HCT116 (cell line): ENCODE data around the gene MAP3K6. TPM values are rescaled to one million over a fixed set of nuclear protein-coding genes. Genes with fewer than 3 reads are reported as not detected.
A peak's percentile ranks its signal among the peaks of the same experiment; 100 is the strongest.

Source experiments
- ATAC-seq: fragments of 200-7000 bp; cut with Tn5 transposase; 2 replicates; pipeline ENCODE4 v1.9.1; 2020; ENCODE audit warnings: mild to moderate bottlenecking, moderate library complexity
- BruUV-seq: library from RNA; stranded (reverse); fragments of 400-500 nt; replicated peaks from 2 replicates; lab custom pipeline; 2021; lab: Mats Ljungman, UMichigan
- CTCF ChIA-PET: fragments of 300-600 bp; sonication (Branson Sonifier 250); formaldehyde crosslinking; loops from one replicate; lab custom pipeline; 2021; ENCODE audit warnings: antibody characterized with exemption; lab: Charles Lee
- POLR2A ChIA-PET: fragments of 300-600, 350-600 bp; sonication (Branson Sonifier 250); formaldehyde crosslinking; loops from one replicate; lab custom pipeline; 2021; ENCODE audit warnings: antibody characterized with exemption; lab: Charles Lee
- RAD21 ChIA-PET, 2 experiments: fragments of 300-600 bp; sonication (Branson Sonifier 250); formaldehyde crosslinking; loops; one replicate each; lab custom pipeline; 2023; ENCODE audit warnings: low total read pairs in 2 of 2; ENCODE audit not compliant: uncharacterized antibody in 2 of 2, unreplicated experiment in 2 of 2, low non-redundant PET in 1 of 2; lab: Charles Lee
- DNase-seq: peaks from one replicate; pipeline ENCODE4 v3.0.0-alpha.2; 2010; ENCODE audit warnings: low read depth, low spot score
- H2AFZ ChIP-seq: fragments of 200-600 bp; shearing (Covaris generic), sonication (generic); 2 replicates; pipeline ENCODE4 v1.6.1; 2017; ENCODE audit warnings: low read depth, mixed run types, mixed read lengths, antibody characterized with exemption, low read length; ENCODE audit not compliant: poor library complexity, severe bottlenecking
- H3K27ac ChIP-seq: 2 replicates; pipeline ENCODE4 v1.5.1; 2012; ENCODE audit warnings: low read depth, low read length
- H3K27me3 ChIP-seq: fragments of 200-600 bp; sonication (generic); 2 replicates; pipeline ENCODE4 v1.6.1; 2016; ENCODE audit warnings: mixed run types, low read length, mixed read lengths; ENCODE audit not compliant: insufficient read depth
- H3K36me3 ChIP-seq, 2 experiments: fragments of 200-500 bp in 1 of 2; fragments of 200-600 bp in 1 of 2; sonication (Bioruptor generic) in 1 of 2; sonication (generic) in 1 of 2; 2 replicates each; pipeline versions ENCODE4 v1.5.1 to v1.6.1; 2014 to 2016; ENCODE audit warnings: low read length in 2 of 2, inconsistent platforms in 1 of 2, mixed read lengths in 1 of 2, mixed run types in 1 of 2; ENCODE audit not compliant: insufficient read depth in 2 of 2, control insufficient read depth in 1 of 2
- H3K4me1 ChIP-seq, 2 experiments: fragments of 200-600 bp in 1 of 2; sonication (generic) in 1 of 2; 2 replicates each; pipeline versions ENCODE4 v1.5.1 to v1.6.1; 2012 to 2017; ENCODE audit warnings: low read length in 2 of 2, inconsistent platforms in 1 of 2, mild to moderate bottlenecking in 1 of 2, mixed read lengths in 1 of 2, mixed run types in 1 of 2, moderate library complexity in 1 of 2; ENCODE audit not compliant: insufficient read depth in 2 of 2, control insufficient read depth in 1 of 2
- H3K4me2 ChIP-seq: fragments of 200-600 bp; sonication (generic); 2 replicates; pipeline ENCODE4 v1.6.1; 2017; ENCODE audit warnings: mixed run types, low read length, mixed read lengths
- H3K4me3 ChIP-seq, 2 experiments: fragments of 200-600 bp in 1 of 2; sonication (generic) in 1 of 2; replicated peaks in 1 of 2; 2 replicates each; pipeline ENCODE4 v1.5.1; 2011 to 2016; ENCODE audit warnings: low read length in 2 of 2, control low read depth in 1 of 2, low read depth in 1 of 2, mild to moderate bottlenecking in 1 of 2, mixed read lengths in 1 of 2, mixed run types in 1 of 2
- H3K79me2 ChIP-seq: fragments of 200-600 bp; sonication (generic); 2 replicates; pipeline ENCODE4 v1.6.1; 2017; ENCODE audit warnings: mild to moderate bottlenecking, mixed run types, low read length, moderate library complexity, mixed read lengths; ENCODE audit not compliant: insufficient read depth
- H3K9ac ChIP-seq: fragments of 200-600 bp; sonication (generic); 2 replicates; pipeline ENCODE4 v1.6.1; 2016; ENCODE audit warnings: low read length, mixed read lengths
- H3K9me2 ChIP-seq: fragments of 200-600 bp; sonication (generic), shearing (Covaris generic); 2 replicates; pipeline ENCODE4 v1.6.1; 2017; ENCODE audit warnings: mixed run types, mild to moderate bottlenecking, moderate library complexity; ENCODE audit not compliant: insufficient read depth
- H3K9me3 ChIP-seq, 2 experiments: fragments of 200-500 bp in 1 of 2; fragments of 200-600 bp in 1 of 2; sonication (Bioruptor generic) in 1 of 2; sonication (generic) in 1 of 2; 2 replicates each; pipeline ENCODE4 v1.6.1; 2014 to 2017; ENCODE audit warnings: low read length in 2 of 2, mixed read lengths in 2 of 2, inconsistent platforms in 1 of 2, low read depth in 1 of 2, mild to moderate bottlenecking in 1 of 2, mixed run types in 1 of 2, moderate library complexity in 1 of 2; ENCODE audit not compliant: control insufficient read depth in 1 of 2, insufficient read depth in 1 of 2
- H4K20me1 ChIP-seq: fragments of 200-600 bp; sonication (generic), shearing (Covaris generic); 2 replicates; pipeline ENCODE4 v1.6.1; 2017; ENCODE audit warnings: mixed run types, mild to moderate bottlenecking, moderate library complexity; ENCODE audit not compliant: insufficient read depth
- EZH2 ChIP-seq: fragments of 200-600 bp; sonication (generic); IDR thresholded peaks from 2 replicates; pipeline ENCODE4 v1.6.1; 2017; ENCODE audit warnings: antibody characterized with exemption, mixed run types
- intact Hi-C: fragments of 100-400 bp; cut with micrococcal nuclease; formaldehyde crosslinking; loops from 2 replicates; pipeline ENCODE4 v1.10.0; 2022
- total RNA-seq: library from RNA; stranded (reverse); gene quantifications from one replicate; pipeline ENCODE4 v1.2.1, GENCODE V29; 2021; ENCODE audit not compliant: unreplicated experiment
- TF ChIP-seq, protein P1 (sequence below), 3 experiments: fragments of 200-600 bp in 1 of 3; sonication (generic) in 1 of 3; IDR thresholded peaks in 2 of 3; conservative IDR thresholded peaks in 1 of 3; 2 replicates each; pipeline ENCODE4 v1.5.1; 2012 to 2017; ENCODE audit warnings: low read depth in 2 of 3, low read length in 2 of 3, antibody characterized with exemption in 1 of 3, borderline replicate concordance in 1 of 3, control low read depth in 1 of 3, mild to moderate bottlenecking in 1 of 3, mixed read lengths in 1 of 3, mixed run types in 1 of 3, moderate library complexity in 1 of 3; ENCODE audit not compliant: insufficient read depth in 1 of 3

MAP3K6 gene
- total RNA-seq, 1 experiment from 2014 or later, result 30.2 TPM

DNA sequence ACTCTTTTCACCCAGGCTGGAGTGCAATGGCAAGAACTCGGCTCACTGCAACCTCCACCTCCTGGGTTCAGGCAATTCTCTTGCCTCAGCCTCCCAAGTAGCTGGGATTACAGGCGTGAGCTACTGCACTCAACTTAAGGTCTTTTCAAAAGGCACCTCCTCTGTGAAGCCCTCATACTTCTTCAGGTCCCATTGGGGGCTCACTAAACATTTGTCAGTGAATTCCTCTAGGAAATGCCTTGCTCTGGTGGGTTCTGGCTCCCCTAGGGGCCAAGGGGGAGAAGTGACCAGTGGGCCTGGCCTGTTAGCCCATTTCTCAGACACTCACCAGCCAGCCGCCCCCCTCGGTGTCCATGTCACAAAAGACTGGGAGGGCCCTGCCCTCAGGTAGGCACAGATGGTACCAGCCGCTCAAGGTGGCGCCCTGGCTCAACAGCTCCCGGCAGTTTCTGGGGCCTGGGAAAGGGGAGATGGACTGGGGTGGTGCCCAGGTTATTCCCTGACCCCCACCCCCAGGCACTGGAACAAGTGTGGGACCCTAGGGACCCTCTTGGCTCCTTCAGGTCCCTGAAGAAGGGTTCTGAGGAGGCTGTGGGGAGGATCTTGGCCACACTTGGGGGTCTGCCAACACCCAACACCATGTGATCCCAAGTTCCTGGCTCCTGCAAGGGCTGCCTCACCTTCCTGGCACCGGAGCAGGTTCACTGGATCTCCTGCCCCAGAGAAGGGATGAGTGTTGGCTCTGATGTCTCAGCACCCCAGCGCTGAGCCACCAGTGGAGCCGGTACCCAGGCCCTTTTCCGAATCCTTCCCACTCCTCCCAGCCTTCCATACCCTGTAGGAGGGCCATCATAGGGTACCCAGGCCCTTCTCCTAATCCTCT lies 6.3 kb upstream of the MAP3K6 start:
- H3K4me2 ChIP-seq, result no peak overlapping the region
- DNase-seq (no peak), ATAC-seq (peak; percentile 77)
- no peaks in the 10 kb centered on the region for H3K9me2 ChIP-seq
- RAD21 ChIA-PET, result no interaction called here
- H3K9me3 ChIP-seq, result no peaks in the 10 kb centered on the region
- no TSS peak for BruUV-seq
- no peak for TF ChIP-seq EZH2
- TF ChIP-seq, protein P1, sequence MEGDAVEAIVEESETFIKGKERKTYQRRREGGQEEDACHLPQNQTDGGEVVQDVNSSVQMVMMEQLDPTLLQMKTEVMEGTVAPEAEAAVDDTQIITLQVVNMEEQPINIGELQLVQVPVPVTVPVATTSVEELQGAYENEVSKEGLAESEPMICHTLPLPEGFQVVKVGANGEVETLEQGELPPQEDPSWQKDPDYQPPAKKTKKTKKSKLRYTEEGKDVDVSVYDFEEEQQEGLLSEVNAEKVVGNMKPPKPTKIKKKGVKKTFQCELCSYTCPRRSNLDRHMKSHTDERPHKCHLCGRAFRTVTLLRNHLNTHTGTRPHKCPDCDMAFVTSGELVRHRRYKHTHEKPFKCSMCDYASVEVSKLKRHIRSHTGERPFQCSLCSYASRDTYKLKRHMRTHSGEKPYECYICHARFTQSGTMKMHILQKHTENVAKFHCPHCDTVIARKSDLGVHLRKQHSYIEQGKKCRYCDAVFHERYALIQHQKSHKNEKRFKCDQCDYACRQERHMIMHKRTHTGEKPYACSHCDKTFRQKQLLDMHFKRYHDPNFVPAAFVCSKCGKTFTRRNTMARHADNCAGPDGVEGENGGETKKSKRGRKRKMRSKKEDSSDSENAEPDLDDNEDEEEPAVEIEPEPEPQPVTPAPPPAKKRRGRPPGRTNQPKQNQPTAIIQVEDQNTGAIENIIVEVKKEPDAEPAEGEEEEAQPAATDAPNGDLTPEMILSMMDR (IDR thresholded peaks at IDR 0.05 in 2 of 3, conservative IDR thresholded peaks at IDR 0.05 in 1 of 3; ENCODE audit: borderline replicate concordance in 1 of 3, insufficient read depth in 1 of 3, low read depth in 2 of 3, low read length in 2 of 3), result peak in 2 of 3 experiments; percentile 59 to 63; a peak in 4 of 6 replicates
- H3K79me2 ChIP-seq, result no peaks in the 10 kb centered on the region
- CTCF ChIA-PET, result interaction anchor here (0.6 to 1.2 kb wide), 2 partner anchors 18 to 20 kb away, joined by 3 read pairs; no protein-coding TSS in a partner anchor
- H4K20me1 ChIP-seq, result no peaks in the 10 kb centered on the region
- intact Hi-C loops, result no loop called here
- POLR2A ChIA-PET, result no interaction called here
- no peak overlapping the region for H3K4me3 ChIP-seq
- H3K27ac ChIP-seq, result no peak overlapping the region; the same call in 1 of the 2 replicates
- H3K4me1 ChIP-seq, result no peaks in the 10 kb centered on the region; a peak in 2 of 4 replicates
- H2AFZ ChIP-seq, result no peak overlapping the region
- no peaks in the 10 kb centered on the region for H3K36me3 ChIP-seq
- H3K27me3 ChIP-seq, result no peaks in the 10 kb centered on the region
- H3K9ac ChIP-seq, result no peak overlapping the region
